HG03196 (cell line): ENCODE measurements around the gene ATP9B.
"Not testable (repeated sequence)": the region's sequence is repeated elsewhere in the genome, so short reads cannot be mapped to it uniquely, and the experiment has no call there.

Source experiments
- ATAC-seq: cut with Tn5 transposase; IDR thresholded peaks from one replicate; pipeline ENCODE4 v1.9.1; 2021; ENCODE audit not compliant: unreplicated experiment

ATP9B gene

DNA sequence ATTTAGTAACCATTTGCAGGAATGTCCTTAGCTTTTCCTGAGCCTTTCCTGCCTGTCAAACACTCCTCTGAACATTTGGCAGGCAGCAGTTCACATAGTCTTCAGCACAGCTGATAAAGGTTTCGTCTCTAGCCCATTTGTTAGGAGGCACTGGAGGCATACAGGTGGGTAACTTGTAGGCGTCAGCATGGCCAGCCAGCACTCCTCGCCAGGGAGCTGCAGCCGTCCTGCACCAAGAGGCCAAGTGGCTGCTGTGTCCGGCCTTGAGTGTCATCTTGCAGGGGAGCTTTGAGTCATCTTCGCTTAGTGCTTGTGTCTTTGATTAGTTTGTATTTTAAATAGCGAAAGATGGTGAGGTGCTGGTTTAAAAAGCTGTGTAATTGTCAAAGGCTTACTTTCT, 206.3 kb downstream of the ATP9B start:
- ATAC-seq: no peak

DNA sequence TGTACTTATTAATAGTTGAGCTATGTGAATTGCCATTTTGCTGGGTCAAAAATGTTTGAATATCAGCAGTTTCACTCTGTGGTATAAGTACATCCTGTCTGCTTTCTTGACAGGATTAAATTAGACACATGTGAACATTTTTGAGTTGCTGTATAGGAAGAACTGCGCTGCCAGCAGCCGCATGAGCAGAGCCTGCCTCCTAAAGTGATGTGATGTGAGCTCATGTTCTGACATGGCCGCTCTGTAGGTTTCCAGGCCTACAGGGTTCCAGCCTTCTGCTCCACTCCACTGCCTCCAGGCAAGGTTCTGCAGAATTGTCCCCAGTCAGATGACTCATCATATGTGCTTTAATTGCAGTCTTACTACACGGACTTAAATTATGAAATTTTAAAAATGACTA, 206.8 kb downstream of the ATP9B start:
- peak; percentile 74 for ATAC-seq

DNA sequence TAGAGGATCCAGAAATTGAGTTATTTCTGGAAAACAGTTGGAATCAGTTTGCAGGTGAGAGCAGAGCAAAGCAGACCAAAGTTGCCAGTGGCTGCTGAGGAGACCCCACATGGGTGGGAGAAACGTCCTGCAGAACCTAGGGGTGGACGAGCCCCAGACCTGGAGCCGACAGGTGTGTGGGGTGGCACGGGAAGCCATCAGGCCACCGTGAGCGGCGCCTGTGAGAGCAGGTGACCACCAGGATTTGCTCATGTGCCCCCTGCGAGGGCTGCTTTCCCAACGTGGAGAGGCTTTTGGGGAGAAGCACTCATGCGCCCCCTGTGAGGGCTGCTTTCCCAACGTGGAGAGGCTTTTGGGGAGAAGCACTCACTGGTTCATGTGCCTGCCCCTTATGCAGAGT, 209.7 kb downstream of the ATP9B start:
- no peak for ATAC-seq

DNA sequence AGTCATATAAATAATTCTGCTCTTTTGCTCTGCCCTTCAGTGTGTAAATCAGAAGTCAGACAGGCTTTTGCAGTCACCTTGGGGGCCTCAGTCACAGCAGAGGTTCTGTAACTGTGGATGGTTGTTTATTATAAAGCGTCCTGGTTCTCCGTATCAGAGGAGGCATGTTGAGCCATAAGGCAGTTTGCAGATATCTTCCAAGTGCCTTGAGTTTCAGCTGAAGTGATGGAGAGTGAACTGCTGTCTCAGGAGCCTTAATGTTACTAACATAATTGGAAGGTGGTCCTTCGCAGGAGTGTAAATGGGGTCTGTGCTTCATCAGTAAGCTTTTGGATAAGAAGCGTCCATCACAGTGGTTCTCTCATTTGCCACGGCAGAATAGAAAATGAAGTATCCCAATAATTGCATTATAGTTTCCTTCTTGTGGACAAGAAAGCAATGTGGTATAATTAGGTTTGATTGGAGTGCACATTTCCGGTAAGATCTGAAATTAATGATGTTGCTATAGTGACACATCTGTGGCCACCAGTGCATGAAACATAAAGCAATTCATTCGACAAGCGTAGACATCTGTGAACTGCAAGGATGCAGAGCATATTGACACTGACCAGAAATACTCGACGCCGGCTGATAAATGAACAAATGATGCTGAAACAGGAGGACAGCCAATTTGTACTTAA, 214.1 kb downstream of the ATP9B start:
- ATAC-seq: no peak

DNA sequence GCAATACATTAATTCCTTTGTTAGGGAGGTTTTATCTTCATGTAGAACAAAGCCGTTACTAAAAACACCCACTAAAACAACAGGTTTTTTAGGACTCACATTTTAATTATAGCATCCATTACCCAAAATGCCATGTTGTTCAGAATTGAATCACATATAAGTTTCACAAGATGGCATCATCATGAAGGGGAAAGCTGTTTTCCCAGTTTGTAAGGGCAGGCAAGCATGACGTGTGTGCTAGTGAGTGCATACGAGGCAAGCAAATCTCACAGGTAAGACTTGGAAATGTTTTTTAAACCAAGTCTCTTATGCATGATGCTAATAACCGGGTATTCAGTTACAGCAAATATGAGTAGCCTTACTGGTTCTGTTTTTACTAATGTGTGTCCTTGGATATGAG, 214.7 kb downstream of the ATP9B start:
- ATAC-seq: no peak

DNA sequence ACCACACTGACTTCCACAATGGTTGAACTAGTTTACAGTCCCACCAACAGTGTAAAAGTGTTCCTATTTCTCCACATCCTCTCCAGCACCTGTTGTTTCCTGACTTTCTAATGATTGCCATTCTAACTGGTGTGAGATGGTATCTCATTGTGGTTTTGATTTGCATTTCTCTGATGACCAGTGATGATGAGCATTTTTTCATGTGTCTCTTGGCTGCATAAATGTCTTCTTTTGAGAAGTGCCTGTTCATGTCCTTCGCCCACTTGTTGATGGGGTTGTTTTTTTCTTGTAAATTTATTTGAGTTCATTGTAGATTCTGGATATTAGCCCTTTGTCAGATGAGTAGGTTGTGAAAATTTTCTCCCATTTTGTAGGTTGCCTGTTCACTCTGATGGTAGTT, 216.0 kb downstream of the ATP9B start:
- not testable (repeated sequence) for ATAC-seq

DNA sequence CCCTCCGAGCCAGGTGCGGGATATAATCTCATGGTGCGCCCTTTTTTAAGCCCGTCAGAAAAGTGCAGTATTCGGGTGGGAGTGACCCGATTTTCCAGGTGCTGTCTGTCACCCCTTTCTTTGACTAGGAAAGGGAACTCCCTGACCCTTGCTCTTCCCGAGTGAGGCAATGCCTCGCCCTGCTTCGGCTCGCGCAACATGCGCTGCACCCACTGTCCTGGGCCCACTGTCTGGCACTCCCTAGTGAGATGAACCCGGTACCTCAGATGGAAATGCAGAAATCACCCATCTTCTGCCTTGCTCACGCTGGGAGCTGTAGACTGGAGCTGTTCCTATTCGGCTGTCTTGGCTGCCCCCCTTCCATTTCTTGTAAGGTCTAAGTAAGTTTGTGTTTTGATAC, 221.2 kb downstream of the ATP9B start:
- ATAC-seq: not testable (repeated sequence)

DNA sequence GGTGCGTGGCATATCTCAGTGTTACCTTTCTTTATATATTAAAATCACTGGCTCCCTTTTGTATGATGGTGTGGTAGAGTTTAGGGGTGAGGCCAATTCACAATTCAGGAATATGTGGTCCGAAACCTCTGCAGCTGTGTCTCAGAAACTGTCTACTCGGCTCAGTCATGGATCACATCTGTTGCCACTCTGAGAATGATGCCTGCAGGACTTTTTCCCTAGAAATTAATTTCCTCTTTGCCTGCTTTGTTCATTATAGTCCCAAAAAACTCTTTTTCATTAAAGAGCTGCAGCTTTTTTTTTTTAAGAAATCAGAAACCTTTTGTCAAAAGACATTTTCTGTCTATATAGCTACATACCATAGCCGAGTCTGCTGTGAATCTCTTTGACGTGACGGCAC, 221.7 kb downstream of the ATP9B start:
- ATAC-seq: no peak

DNA sequence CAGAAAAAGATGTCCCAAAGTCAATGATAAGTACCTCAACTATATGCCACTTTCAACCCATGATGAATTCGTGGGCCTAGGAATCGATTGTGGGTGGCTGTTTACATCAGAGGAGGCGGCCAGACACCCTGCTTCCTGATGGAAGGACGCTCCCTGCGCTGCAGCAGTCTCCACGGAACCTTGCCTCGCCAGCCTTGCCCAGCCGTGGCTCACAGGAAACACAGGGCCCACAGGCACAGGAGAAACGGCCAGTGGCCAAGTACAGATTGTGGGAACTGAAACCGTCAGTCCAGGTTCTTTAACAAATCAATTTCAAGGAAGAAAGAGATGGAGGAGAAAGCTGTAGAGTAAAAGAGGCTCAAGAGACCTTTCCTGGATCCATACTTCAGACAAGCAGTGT, 225.0 kb downstream of the ATP9B start:
- no peak for ATAC-seq

DNA sequence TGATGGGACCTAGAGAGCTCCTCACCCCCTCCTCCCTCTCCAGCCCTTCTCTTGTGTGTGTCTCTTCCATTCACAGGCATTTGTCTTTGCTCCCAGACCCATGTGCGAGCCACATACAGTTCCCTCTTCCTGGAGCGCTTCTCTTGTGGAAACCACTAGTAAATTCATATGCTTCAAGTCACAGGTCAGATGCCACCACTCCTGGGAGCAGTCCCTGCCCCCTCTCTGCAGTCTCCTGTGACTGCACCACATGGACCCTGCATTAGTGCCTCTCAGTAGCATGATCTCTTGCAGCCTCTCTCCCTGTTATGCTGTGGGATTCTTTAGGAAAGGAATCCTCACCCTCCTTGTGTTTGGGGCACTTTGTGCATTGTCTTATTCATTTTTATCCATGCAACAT, 230.1 kb downstream of the ATP9B start:
- ATAC-seq: no peak

DNA sequence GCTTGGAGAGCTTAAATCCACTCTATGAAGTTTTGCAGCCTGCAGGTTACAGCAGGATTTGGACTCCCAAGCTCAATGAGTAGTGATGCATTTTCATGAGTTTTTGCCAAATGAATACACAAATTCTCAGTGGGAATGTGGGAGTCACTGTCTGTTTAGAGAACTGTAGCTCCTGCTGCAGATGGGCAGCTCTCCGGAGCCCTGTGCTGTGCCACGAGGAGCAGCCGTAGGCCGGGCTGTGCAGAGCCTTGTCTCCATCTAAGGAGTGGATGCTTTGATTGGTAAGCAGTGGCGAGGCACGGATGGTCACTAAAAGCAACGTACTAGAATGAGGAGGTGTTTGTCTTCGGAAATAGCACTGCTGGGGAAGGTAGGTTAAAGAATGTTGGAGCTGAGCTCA, 230.5 kb downstream of the ATP9B start:
- no peak for ATAC-seq

DNA sequence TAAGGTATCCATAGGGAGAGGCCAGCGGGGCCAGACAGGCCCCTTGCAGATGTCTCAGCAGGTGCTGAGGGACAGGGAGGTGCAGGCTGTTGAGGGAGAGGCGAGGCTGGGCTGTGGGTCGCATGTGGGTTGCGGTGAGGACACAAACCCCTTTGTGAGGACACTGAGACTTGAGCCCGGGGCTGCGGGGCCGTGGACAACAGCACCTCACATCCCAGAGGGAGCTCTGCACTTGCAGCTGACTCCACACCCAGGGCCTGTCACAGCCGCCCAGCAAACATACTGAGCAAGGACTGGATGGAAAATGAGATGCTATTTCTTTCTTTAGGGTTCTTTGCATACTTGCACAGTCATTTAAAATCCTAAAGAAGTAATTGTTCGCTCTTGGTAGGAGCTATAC, 231.2 kb downstream of the ATP9B start:
- no peak for ATAC-seq

DNA sequence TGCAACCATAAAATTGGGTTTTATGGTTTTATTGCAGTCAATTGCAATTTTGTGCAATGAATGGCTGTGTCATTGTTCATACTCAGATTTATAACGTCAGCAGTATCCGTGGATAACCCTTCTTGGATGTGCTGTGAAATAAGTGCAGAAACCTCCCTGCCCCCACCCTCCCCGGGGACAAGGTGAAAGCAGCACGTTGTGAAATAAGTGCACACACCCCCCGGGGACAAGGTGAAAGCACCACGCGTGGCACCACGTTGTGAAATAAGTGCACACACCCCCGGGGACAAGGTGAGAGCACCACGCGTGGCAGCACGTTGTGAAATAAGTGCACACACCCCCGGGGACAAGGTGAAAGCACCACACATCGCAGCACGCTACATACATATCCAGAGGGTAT, 232.9 kb downstream of the ATP9B start:
- no peak for ATAC-seq

DNA sequence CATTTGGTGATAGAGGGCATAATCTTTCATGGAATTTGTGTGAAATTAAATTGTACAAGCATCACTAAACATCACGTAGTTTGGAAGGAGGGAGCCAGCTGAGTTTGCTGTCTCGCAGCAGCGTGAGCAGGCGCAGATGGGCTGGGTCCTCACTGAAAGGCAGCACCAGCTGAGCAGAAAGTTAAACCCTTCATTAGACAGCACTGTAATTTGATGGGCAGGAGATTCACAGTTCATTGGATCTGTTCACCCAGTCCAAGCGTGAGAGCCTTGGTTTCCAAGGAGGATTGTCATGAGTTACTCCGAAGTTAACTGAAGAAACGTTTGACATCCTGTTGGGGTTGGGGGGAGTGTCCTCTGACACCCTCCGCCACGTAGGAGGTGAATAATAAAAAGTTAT, 236.7 kb downstream of the ATP9B start:
- no peak for ATAC-seq

DNA sequence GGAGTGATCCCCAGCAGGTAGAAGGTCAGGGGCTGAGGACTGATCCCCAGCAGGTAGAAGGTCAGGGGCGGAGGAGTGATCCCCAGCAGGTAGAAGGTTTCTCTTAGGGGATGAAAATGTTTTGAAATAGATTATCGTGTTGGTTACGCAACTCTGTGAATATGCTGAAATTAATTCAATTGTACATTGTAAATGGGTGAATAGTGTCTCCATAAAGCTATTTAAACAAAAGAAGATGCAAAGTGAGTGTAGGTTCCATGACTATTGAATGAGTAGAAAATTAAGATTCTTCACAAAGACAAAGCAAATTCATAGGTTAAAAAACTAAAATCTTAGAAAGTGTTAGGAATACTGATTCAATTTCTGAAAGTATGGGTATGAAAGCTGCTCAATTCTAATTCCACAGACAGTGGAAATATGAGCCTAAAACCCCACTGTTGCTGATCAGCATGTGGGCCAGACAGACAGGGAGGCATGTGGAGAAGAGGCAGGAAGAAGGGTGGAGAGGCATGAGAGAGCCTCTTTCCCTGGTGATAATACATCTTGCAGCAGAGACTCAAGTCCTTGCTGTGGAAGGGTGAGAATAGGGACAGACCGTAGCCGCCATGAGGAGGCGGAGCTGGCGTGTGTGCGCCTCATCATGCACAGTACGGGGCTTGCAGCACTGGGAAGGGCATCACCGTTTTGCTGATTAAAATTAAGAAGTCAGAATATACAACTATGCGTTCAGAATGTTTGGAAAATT, 240.6 kb downstream of the ATP9B start:
- ATAC-seq: no peak

DNA sequence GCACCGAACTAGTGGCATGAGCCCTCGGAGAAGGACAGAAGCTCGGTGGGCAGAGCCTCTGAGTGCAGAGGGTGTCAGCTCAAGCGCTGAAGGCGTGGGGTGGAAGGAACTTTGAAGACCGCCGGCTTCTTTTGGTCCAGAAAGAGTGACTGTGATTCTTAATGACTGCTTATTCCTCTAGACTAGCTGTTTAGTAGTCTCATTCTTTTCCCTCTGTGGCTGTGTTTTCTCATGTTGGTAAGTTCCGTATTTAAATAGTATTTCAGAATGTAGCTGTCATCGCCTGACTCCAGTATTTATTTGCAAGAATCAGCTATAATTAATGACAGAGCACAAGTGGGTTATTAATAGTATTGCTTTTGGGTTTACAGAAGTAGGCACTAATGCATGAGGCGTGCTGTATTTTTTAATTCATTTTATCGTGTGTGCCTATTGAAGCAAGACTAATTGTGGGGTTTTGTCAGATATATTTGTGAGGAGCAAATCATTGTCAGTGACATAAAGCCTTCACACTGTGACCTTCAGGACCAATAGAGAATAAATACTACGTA, 245.7 kb downstream of the ATP9B start:
- ATAC-seq: no peak

DNA sequence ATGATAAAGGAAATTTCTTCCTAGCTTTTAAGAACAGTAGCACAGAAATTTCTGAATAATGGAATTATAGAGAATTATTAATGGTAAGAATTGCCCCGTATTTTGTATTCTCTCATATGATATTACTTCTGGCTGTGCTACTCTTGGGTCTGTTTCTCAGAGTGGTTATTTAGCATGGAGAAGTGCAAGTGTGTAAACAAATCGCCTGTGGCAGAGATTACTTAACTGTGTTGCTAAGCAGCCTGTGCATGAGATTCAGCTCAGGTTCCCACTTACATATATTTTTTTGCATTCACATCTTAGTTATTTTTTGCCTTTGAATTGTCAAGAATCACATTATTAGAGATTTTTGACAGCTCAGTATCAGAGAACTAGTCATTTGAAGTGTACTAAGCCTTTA, 246.4 kb downstream of the ATP9B start:
- ATAC-seq: no peak

DNA sequence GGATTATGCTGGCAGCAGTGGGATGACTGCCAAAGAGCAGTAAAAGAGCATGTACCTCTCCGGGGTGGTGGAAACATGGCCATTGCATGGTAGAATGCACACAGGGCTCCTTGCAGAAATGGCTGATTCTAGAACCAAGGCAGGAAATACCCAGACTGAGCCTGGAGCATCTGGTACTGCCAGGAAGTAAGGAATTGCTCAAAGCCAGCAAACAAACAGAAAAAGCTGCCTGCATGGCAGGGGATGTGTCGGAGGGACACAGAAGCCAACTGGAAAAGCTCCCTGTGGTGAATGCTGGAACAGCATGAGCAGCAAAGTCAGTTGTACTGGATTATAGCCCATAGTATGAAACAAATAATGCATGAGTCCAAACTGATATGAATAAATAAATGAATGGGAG, 248.5 kb downstream of the ATP9B start:
- no peak for ATAC-seq

DNA sequence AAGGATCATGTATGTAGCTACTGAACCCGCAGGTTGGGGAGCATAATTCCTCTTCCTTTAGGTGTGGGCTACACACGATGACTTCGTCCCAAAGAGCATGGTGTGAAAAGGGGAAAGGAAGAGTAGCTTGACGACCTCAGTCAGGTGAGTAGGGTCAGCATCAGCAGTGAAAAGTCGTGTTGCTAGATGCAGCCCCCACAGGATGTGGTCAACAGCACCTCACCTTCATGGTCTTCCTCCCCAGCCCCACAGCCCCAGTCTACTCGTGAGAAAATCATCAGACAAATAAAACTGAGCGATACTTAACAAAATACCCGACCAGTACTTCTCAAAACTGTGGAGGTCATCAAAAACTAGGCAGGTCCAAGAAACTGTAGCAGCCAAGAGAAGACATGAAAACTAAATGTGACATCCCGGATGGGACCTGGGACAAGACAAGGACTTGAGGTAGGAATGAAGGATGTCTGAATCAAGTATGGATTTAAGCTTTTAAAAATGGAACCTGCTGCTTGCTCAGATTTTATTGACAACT, 249.0 kb downstream of the ATP9B start:
- no peak for ATAC-seq

DNA sequence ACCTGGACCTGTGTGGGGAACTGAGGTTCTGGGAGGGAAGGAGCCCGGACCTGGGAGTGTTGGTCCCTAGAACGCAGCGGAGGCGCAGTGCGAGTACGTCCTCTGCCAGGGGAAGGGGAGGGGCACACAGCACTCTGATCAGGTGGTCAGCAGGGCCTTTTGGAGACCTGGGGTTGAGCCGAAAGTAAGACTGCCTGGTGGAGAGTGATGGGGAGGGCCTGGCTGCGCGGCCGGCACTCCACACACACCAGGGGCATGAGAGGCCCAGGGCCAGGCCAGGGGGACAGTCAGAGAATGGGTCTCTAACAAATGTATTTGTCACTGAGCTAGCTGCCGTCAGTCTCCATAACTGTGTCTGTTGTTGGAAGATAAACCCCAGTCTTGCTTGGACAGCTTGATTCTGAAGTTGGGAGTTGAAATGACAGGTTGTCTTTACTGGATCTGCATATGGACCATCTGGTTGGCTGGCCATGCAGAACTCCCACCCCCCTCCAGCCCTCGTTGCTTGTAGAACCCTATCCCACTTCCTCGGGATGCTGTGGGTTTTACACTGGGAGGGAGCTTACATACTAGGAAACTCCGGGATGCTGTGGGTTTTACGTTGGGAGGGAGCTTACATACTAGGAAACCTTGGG, 251.1 kb downstream of the ATP9B start:
- ATAC-seq: no peak

DNA sequence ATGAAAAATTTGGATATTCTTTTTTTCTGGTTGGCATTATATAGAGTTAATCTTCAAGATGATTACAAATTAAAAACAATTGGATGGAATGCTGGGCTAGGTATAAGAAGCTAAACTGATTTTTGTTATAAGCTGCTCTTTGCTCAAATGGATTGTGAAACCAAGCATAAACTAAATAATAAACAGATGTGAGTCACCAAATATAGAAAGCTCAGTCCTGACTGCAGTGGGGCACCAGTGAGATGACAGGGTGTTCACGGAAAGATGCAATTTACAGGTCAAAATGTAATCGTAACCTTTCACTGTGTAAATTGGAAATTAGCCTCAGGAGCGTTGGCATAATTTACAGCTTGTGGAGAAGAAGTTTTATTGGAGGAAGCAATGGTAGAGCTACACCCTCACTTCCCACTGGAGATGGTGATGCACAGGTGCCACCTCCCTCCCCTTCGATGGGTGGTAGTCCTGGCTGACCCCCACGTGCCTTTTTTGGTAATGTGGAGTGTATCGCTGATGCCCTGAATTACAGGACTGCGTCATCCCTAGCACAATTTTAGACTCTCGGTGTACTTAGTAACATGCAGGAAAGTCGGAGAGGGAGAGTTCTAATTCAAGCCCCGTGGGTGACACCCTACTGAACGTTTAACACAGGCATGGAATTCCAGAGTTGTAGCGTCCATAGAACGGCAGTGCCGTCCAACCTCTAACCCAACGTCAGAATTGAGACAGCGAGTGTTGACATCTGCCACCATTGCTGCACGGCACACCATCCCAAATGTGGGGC, 252.6 kb downstream of the ATP9B start:
- no peak for ATAC-seq
